C4-2B (cell line): ENCODE results near the gene SLC15A4.

Source experiments
- H3K27ac ChIP-seq: fragments of 450-650 bp; 2 replicates; pipeline ENCODE4 v1.5.1; 2017
- CTCF ChIP-seq: fragments of 450-650 bp; conservative IDR thresholded peaks from 2 replicates; pipeline ENCODE4 v1.5.1; 2017; ENCODE audit warnings: mild to moderate bottlenecking
- ZFX ChIP-seq: fragments of 450-650 bp; IDR thresholded peaks from 2 replicates; pipeline ENCODE4 v1.6.1; 2017

The SLC15A4 gene

GRCh38 chr12:128745772-128746689 is 77.7 kb downstream of the SLC15A4 start:
- TF ChIP-seq CTCF = no peak
- no peak for TF ChIP-seq ZFX
- H3K27ac ChIP-seq = no peak overlapping the region

- TF ChIP-seq CTCF = no peak
- H3K27ac ChIP-seq = no peak overlapping the region
Measured at GRCh38 chr12:128743916-128744315, 79.8 kb downstream of the SLC15A4 start.
